Measurements from ENCODE around the gene THRAP3. TPM values are rescaled to one million over a fixed set of nuclear protein-coding genes. Genes with fewer than 3 reads are reported as not detected.
A peak's percentile ranks its signal among the peaks of the same experiment; 100 is the strongest.

Gene THRAP3
- total and polyA plus RNA-seq, 2 experiments from 2014 or later = 127 to 161 TPM

GRCh38 chr1:36199934-36200741 lies 24.1 kb upstream of the THRAP3 start:
- Mint-ChIP-seq H3K9me3 (no peaks in the 10 kb centered on the region; the same call in 2 of the 3 replicates), H3K4me1 (peaks cover 12% of the 10 kb centered on the region), H3K4me3 (no peak overlapping the region), H3K36me3 (ENCODE audit: low read depth) (no peaks in the 10 kb centered on the region), H3K27ac (no peak overlapping the region), H3K27me3 (ENCODE audit: insufficient read depth, low read depth, poor library complexity) (peaks cover 5% of the 10 kb centered on the region)
- Histone ChIP-seq H3K4me2 (no peak overlapping the region), H3K79me2 (replicated peaks; ENCODE audit: insufficient read depth) (no peaks in the 10 kb centered on the region), H2AFZ (no peak overlapping the region), H3K27ac (ENCODE audit: low read depth) (no peak overlapping the region), H3F3A (replicated peaks; ENCODE audit: low read depth) (no peaks in the 10 kb centered on the region), H3K9me2 (ENCODE audit: insufficient read depth) (no peaks in the 10 kb centered on the region), H3K4me3 (no peak overlapping the region), H3K4me1 (ENCODE audit: insufficient read depth) (no peaks in the 10 kb centered on the region), H4K20me1 (replicated peaks; ENCODE audit: insufficient read depth) (no peaks in the 10 kb centered on the region), H3K36me3 (ENCODE audit: insufficient read depth) (no peaks in the 10 kb centered on the region), H3K27me3 (ENCODE audit: insufficient read depth) (no peaks in the 10 kb centered on the region)
- TF ChIP-seq ZNF331 (CRISPR knock-in tag; IDR thresholded peaks at IDR 0.05; ENCODE audit: low read depth) (no peak), CTCF (conservative IDR thresholded peaks at IDR 0.05; ENCODE audit: low read depth in 2 of 2) (0 out of 4 replicates have a peak, but pooled peaks of 1 of the 2 experiments have one; percentile 16), EZH2 (IDR thresholded peaks at IDR 0.05; ENCODE audit: low read depth, unreplicated experiment) (no peak)
- ATAC-seq (peak; percentile 15; the same call in 1 of the 3 replicates), DNase-seq (ENCODE audit: low spot score) (no peak)

GRCh38 chr1:36203027-36203553 lies 21.2 kb upstream of the THRAP3 start:
- Histone ChIP-seq H3K4me2 (no peak overlapping the region), H3K27ac (ENCODE audit: low read depth) (no peak overlapping the region), H3F3A (replicated peaks; ENCODE audit: low read depth) (no peaks in the 10 kb centered on the region), H4K20me1 (replicated peaks; ENCODE audit: insufficient read depth) (no peaks in the 10 kb centered on the region), H3K79me2 (replicated peaks; ENCODE audit: insufficient read depth) (no peaks in the 10 kb centered on the region), H2AFZ (peak overlapping the region; percentile 94), H3K27me3 (ENCODE audit: insufficient read depth) (no peaks in the 10 kb centered on the region), H3K9me2 (ENCODE audit: insufficient read depth) (no peaks in the 10 kb centered on the region), H3K4me1 (ENCODE audit: insufficient read depth) (no peaks in the 10 kb centered on the region), H3K4me3 (no peak overlapping the region), H3K36me3 (ENCODE audit: insufficient read depth) (no peaks in the 10 kb centered on the region)
- DNase-seq (ENCODE audit: low spot score) (no peak), ATAC-seq (no peak)
- H3K9me3 Mint-ChIP-seq = no peaks in the 10 kb centered on the region
- no peak for TF ChIP-seq ETS1 (IDR thresholded peaks at IDR 0.05)
- H3K27ac Mint-ChIP-seq = no peak overlapping the region
- H3K4me3 Mint-ChIP-seq = no peak overlapping the region
- no peaks in the 10 kb centered on the region for H3K36me3 Mint-ChIP-seq (ENCODE audit: low read depth)
- peaks cover 2% of the 10 kb centered on the region for H3K27me3 Mint-ChIP-seq (ENCODE audit: insufficient read depth, low read depth, poor library complexity)
- H3K4me1 Mint-ChIP-seq = peaks cover 13% of the 10 kb centered on the region
